ENCODE data around the gene LSM5.

GRCh38 chr7:32522746-32523530 lies 32.8 kb upstream of the LSM5 start:
- TF ChIP-seq GATA2 (IDR thresholded peaks at IDR 0.05; ENCODE audit: low read depth, low read length) (no peak; the same call in 1 of the 2 replicates), GATA3 (IDR thresholded peaks at IDR 0.05; ENCODE audit: low read depth, low read length) (no peak)

Data from SH-SY5Y (cell line).